NCI-H2196 treated with DMSO at 0.1 percent for 48 hours (cell line): ENCODE measurements around the gene EML3.
A peak's percentile ranks its signal among the peaks of the same experiment; 100 is the strongest.
"Not testable (repeated sequence)": the region's sequence is repeated elsewhere in the genome, so short reads cannot be mapped to it uniquely, and the experiment has no call there.

ENCODE experiments used
- DNase-seq: peaks from one replicate; lab custom pipeline; 2025; ENCODE audit not compliant: unreplicated experiment; lab: John Stamatoyannopoulos, UW

The EML3 gene

GRCh38 chr11:62600367-62601121 is 12.0 kb downstream of the EML3 start:
- DNase-seq, result no peak

- DNase-seq, result no peak
These were observed 12.7 kb downstream of the EML3 start for GRCh38 chr11:62599901-62600300.

DNA sequence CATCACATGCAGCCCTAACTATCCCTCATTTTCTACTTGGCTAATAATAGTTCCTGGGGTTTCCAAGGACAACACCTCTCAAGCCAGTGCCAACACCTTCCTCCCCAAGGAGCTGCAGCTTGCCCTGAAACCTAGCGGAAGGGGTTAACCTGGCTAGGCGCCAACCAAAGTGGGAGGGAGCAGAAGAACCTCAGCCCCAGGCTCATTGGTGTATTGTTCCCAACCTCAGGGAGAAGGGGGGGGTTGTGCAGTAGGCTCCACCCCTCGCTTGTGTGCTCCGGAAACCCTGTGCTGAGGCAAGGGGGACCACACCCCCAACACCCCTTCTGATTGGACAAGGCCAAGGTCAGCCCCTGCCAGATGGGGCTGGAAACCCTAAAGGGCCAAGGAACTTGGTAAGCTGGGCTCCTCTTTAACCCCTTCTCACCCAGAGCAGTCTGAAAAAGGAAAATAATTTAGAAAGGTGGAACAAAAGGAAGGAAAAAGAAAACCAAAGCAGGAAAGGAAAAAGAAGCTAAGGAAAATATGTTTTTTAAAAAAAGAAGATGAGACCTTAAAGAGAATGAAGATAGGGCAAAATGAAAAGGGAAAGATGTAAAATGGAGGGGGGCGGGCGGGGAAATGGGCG is 13.4 kb downstream of the EML3 start:
- peak; percentile 96 for DNase-seq

GRCh38 chr11:62595124-62595523 is 17.5 kb downstream of the EML3 start:
- DNase-seq, result no peak

- peak; percentile 55 for DNase-seq
These were observed 19.0 kb downstream of the EML3 start for GRCh38 chr11:62593434-62594044.

GRCh38 chr11:62592989-62593421 is 19.6 kb downstream of the EML3 start:
- DNase-seq, result no peak

DNA sequence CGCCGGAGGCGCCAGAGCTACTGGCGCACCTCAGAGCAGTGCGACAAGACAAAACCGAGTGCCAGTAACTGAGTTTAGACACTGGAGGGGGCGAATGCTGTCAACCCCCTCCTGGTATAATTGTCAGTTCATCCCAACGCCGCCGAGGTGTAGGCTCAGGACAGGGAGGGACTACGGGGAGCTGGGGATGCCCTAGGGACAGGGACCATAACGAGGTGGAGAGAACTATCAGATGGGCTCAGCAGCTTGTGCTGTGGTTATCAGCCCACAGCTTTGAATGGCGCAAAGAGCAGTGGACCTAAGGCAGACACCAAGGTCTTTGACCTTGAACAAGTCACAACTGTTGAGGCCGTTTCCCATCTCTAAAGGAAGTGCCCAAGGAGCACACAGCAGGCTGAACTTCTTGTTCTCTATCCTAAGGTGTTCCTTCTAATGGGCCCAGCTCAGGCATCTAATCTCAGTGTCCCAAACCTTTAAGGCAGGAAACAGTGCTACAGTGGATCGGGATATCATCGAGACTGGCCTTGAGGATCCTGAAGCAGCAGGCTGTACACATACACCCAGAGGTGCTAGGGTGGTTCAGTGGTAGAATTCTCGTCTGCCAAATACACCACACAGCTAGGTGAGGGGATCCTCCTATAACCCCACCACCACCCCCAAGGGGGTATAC is 20.3 kb downstream of the EML3 start:
- DNase-seq, result no peak

DNA sequence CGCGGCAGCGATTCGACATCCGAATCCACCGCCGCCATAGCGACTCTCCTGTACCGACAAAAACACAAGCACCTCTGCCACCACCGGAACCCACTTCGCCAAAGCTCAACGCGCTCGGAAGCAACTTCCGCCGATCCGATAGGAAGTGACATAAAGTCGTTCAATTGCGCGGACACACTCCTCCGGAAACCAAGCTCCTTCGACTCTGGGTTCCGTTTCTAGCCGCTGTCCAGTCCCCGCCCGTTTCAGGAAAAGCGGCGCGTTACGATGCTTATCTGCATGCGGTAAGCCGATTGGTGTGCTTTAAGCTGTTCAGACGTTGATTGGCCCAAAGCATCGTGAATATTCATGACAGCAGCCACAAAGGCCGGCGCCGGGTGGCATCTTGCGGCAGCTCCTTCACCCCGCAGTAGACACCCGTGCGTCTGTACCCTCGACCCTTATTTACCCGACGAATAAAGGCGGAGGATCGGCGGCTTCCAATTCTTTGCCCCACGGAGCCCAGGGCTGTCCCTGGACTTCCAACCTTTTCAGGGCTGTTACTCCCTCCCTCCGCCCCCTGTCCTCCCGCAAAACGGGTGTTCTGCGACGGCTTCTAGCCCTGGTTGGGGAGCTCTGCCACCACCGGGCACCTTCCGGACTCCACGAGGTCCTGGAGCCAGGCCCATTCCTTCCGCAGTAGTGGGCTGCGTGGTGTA is 21.0 kb downstream of the EML3 start, which contains the start of gene TUT1:
TUT1 (minus strand) TSS at position 76 of the 698 bp plus-strand sequence; CDS start at position 38, 38 bp downstream.
- DNase-seq, result peak; percentile 97

- no peak for DNase-seq
These were observed 23.5 kb downstream of the EML3 start for GRCh38 chr11:62588966-62589637.

- not testable (repeated sequence) for DNase-seq
These were observed 27.2 kb downstream of the EML3 start for GRCh38 chr11:62585356-62585755.

GRCh38 chr11:62581735-62582134 is 30.8 kb downstream of the EML3 start:
- not testable (repeated sequence) for DNase-seq

- DNase-seq, result no peak
These were observed 31.4 kb downstream of the EML3 start for GRCh38 chr11:62580959-62581715.

GRCh38 chr11:62579252-62579651 is 33.3 kb downstream of the EML3 start:
- no peak for DNase-seq

GRCh38 chr11:62578541-62578940 is 34.0 kb downstream of the EML3 start:
- DNase-seq, result no peak

DNA sequence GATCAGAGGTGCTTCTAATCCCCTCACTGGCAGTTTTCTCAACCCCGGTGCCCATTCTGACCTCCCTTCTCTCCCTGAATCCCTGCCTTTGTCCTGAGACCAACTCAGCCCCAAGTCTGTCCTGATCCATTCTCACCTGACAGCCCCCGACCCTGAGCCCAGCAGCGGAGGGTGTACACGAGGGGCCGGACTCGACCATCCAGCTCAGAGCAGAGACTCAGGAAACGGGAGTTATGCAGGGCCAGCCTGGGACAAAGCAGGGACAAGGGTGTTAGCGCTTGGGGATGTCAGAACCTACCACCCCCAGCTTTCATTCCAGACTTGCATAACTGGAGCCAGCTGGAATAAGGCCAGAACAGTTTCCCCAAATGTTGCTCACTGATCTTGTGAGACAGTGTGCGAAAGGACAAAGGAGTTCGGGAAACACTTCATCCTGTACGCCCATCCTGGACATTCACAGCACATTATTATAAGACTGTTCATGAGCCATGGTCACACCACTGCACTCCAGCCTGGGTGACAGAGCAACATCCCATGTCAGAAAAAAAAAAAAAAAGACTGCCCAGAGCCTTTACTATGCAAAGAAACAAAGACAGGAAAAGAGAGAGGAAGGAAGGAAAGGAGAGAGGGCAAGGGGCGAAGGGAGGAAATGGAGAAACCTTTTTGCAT is 35.4 kb downstream of the EML3 start:
- no peak for DNase-seq

- DNase-seq, result no peak
These were observed 36.7 kb downstream of the EML3 start for GRCh38 chr11:62575837-62576236.

- no peak for DNase-seq
These were observed 37.4 kb downstream of the EML3 start for GRCh38 chr11:62575156-62575555.

DNA sequence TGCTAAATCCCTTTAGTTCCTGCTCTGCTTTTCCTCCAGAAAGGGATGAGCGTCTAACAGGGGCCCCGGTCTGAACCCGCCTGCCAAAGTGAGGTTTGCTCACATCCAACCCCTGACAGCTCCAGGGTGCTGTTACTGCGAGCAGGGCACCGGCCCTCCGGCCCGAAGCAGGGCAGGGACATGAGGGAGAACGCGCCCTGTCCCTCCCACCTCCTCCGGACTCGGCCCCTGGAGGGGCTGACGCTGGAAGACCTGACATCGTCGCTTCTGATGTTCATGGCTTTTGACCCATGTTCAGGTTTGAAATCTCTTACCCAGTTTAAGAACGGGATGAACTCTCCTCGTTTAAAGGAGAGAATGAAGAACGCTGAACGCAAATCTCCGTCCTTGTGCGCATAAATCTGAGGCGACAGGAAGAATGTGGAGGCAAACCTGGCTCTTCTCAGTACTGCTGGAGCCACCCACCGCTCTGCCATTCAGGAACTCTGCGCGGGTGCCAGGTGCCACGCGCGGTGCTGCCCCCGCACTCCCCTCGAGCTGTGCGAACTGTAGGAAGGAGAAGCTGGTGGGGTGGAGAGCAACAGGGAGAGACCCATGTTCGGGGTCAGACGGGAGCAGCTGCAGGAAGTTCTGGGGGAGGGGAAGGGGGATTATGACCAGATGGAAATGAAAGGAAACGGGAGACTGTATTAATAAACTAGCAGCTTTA is 38.1 kb downstream of the EML3 start:
- no peak for DNase-seq
